Activated CD8-positive, alpha-beta memory T cell treated with anti-CD3 and anti-CD28 coated beads for 48 hours (primary cell): ENCODE results near the gene CYFIP1.

Experiments used
- DNase-seq, 3 experiments: peaks; one replicate each; pipeline ENCODE4 v3.0.0-alpha.2; 2020; ENCODE audit warnings: low read depth in 2 of 3, low spot score in 2 of 3

The CYFIP1 gene

GRCh38 chr15:22950256-22950990, 29.7 kb downstream of the CYFIP1 start:
- DNase-seq, result no peak

DNA sequence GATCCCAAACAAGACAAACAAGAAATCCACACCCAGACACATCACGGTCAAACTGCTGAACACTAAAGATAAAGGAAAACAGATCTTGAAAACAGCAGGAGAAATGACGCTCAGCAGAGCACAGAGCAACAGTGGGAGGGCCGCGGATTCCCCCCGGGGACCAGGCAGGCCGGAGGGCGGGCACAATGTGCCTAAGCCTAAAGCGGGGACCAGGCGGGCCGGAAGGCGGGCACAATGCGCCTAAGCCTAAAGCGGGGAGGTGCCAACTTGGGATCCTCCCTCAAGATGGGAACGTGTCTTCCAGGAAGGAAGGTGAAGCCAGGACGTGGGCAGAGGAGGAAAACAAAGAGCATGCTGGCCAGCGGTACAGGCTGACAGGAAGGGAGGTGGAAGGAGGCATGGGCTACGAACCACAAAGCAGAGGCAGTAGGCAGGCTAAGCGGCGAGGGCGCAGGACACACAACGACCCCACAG, 31.1 kb downstream of the CYFIP1 start:
- DNase-seq, result no peak

GRCh38 chr15:22948056-22948455, 32.1 kb downstream of the CYFIP1 start:
- no peak for DNase-seq

DNA sequence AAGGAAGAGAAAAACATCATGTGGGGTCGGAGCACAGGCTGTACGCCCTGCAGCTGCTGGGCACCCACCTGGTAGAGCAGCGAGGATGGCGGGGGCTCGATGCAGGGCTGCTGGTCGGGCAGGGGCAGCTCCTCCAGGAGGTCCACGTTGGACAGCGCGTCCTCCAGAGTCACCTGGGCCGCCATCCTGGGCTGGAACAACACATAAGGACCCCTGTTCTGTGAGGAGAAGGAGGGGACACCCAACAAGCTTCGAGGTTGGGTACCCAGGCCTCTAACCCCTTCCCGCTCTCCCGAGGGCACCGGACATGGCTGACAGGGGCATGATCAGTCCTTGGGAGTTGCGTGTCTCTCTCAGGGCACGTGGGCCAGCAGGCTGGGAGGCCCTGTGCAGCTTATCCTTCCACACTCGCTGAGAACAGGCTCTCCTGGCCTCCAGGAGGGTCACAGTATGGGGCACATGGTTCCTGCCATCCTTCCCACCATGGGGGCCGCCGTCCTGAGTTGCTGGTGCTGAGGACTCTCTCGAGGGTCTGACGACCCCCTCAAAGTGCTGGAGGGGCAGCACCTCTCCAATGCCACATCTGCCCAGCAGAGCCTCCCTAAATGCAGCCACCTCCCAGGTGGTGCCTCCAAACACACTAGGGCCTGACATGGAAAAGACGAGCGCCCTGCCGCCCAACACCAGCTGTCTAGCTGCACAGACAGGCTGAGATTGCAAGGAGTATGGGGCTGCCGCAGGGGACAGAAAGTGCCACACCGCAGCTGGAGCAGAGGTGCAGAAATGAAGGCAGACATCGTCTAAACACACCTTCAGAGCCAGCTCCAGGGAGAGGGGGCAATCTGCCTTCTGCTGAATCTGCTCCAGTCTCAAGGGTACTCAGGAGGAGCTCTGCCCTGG, 32.8 kb downstream of the CYFIP1 start:
- DNase-seq, result no peak

DNA sequence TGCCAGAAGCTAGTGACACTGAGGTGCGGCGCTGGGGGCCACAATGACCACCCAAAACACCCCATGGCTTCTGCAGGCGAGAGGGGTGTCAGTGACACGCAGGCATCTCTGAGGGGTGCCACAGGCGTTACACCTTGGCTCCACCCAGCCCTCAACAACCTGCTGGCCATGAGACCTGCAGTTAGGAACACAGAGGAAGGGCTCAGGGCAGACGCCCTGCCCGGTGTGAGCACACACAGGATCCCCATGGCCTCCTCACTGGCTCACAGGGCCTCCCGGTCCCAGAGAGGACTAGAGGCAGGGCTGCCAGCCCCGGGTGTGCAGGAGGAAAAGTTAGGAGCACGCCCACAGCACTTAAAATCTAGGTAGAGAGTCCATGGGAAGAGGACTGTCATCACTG, 35.1 kb downstream of the CYFIP1 start:
- no peak for DNase-seq

GRCh38 chr15:22944651-22945050, 35.5 kb downstream of the CYFIP1 start:
- DNase-seq, result no peak

GRCh38 chr15:22942877-22943276, 37.3 kb downstream of the CYFIP1 start:
- DNase-seq, result no peak

DNA sequence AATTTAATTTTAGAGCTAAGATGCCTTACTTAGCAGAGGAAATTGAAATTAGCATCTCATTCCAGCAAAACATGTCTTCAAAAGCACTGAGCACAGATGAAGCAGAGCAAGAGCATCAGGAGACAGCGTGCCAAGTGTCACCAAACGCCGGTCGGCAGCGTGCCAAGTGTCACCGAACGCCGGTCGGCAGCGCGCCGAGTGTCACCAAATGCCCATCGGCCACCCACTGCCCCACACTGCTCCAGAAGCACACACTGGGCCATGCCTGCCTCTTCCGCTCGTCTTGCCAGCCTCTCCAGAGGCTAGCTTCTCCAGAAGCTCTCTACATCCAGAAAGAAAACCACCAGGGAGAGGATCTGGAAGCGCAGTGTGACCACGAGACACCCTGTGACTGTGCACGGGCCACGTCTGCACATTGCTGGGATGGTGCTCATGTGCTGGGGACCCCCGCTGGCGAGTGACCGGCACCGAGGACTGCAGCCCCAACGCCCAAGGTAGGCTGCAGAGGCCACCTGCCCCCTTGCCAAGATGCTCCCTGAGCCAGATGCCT, 37.8 kb downstream of the CYFIP1 start:
- no peak for DNase-seq

DNA sequence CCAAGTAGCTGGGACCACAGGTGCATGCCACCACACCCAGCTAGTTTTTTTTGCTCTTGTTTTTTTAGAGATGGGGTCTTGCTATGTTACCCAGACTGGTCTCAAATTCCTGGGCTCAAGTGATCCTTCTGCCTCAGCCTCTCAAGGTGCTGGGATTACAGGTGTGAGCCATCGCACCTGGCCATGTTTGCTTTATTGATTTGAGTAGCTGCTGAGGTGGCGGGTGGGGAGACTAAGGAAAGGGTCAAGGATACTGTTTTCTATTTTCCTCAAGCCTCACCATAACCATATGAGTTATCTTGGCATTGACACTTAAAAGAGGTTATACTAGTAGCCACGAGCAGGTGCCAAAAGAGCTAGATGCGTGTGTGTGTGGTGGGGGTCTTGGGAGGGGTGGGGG, 39.0 kb downstream of the CYFIP1 start:
- DNase-seq, result no peak

GRCh38 chr15:22939652-22940061, 40.5 kb downstream of the CYFIP1 start:
- DNase-seq, result no peak

GRCh38 chr15:22939051-22939450, 41.1 kb downstream of the CYFIP1 start:
- no peak for DNase-seq

DNA sequence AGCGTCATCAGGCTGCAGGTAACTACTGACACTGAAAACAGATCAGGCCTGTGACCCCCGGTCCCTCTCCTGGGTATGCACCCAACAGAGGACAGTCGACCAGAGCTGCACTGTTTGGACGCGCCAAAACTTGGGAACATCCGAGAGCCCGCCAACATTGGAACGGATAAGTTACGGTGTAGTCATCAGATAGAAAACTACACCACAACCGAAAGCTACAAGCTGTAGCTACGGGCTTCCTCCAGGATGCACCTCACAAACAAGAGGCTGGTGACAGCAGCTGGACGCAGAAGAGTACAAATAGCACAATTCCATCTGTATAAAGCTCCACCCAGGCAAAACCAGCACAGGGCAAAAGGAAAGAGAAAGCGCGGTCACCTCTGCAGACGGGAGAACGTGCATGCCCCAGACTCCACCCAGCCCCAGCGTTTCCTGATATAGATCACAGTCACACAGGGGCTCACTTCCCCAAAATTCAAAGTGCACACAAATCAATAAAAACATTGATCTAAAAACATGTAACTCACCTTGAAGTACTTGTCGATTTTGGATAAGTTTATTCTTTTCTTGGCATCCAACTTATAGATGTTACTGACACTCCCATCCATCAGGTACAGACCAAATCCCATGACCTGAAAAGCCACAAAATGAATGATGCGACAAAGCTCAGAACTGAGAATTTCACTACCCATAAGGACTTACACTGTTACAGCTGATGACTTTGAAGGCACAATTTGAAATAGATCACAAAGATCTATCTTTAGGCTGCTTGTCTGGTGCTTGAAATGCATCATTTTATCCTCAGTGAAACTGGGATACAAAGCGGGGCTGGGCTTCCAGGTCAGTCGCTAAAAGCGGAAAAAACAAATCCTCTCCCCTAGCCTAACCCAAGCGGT, 43.3 kb downstream of the CYFIP1 start:
- DNase-seq, result no peak

GRCh38 chr15:22933641-22934061, 46.5 kb downstream of the CYFIP1 start:
- DNase-seq, result no peak

DNA sequence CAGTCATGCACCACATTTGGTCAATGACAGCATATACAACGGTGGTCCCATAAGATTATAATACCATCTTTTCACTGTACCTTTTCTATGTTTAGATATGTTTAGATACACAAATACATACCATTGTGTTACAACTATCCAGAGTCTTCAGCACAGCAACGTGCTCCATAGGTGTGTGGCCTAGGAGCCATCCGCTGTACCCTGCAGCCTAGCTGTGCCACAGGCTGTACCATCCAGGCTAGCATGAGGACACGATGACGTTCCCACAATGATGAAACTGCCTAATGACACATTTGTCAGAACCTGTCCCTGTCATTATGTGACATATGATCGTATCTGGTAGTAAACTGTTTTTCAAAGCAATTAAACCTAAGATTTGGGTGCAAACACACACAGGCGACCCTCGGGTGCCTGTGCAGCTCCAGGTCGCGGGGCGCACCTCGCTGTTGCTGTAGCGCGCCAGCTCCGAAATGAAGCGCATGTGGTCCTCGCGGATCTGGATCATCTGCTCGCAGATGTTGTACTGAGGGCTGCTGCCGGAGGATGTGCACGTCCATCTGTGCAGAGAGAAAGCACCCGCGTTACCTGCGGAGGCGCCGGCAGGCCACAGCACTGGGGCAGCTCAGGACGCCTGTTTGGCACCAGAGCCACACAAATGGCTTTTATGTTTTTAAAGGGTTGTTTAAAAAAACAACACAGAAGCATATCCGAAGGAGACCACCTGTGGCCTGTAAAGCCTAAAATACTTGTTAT, 48.2 kb downstream of the CYFIP1 start:
- no peak for DNase-seq

GRCh38 chr15:22930782-22931484, 49.2 kb downstream of the CYFIP1 start:
- DNase-seq, result no peak

GRCh38 chr15:22927761-22928160, 52.4 kb downstream of the CYFIP1 start:
- no peak for DNase-seq

DNA sequence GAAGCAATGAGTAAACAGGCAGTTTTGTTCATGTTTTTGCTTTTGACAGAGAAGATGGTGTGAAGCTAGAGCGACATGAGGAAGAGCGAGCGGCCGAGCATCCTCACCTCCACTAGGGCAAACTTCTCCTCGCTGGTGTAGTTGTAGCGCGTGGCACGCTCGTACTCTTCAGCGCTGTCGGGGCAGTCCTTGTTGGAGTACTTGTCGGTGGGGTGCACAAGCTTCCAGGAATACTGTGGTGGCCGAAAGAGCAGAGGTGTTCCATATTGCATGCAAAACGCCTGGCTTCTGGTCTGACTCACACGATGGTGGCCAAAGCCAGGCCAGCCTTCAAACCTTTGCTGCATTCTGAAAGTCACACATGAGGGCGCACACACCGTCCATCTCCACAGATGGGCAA, 54.3 kb downstream of the CYFIP1 start:
- no peak for DNase-seq

- no peak for DNase-seq
Observed at GRCh38 chr15:22922003-22922402, 58.2 kb downstream of the CYFIP1 start.

DNA sequence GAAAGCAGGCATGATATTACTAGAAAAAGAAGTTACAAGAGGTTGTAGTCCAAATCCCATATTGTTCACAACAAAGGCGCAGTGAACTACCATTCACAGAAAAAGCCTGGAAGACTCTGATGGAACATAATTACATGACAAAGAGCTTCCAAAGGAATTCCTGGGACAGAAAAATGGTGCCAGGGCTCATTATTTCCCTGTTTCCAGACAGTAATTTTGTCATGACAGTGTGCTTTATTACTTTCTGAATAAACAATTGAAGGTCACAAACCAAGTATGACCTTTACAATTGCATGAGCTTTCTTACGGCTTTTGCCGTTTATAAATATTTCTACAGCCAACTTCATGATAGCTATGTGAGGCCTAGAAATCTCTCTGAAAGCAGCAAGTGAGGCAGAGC, 61.0 kb downstream of the CYFIP1 start:
- no peak for DNase-seq
